Stimulated activated naive CD8-positive, alpha-beta T cell treated with anti-CD3 and anti-CD28 coated beads, Interleukin-15, Interleukin-2, amounts not matched to agents 100 ng/mL and 50 ng/mL, for 24 hours (primary cell): ENCODE data around the gene ADAMTS3.

Experiments
- H3K27ac Mint-ChIP-seq: one replicate; pipeline ENCODE4 v1.8.0; 2021; ENCODE audit warnings: mild to moderate bottlenecking, mixed read lengths
- H3K27me3 Mint-ChIP-seq: one replicate; pipeline ENCODE4 v1.8.0; 2021; ENCODE audit warnings: mixed read lengths
- H3K36me3 Mint-ChIP-seq: one replicate; pipeline ENCODE4 v1.8.0; 2021; ENCODE audit warnings: low read depth, mixed read lengths
- H3K4me1 Mint-ChIP-seq: one replicate; pipeline ENCODE4 v1.8.0; 2021; ENCODE audit warnings: low read depth, mixed read lengths
- H3K4me3 Mint-ChIP-seq: one replicate; pipeline ENCODE4 v1.8.0; 2021; ENCODE audit warnings: mild to moderate bottlenecking, mixed read lengths
- H3K9me3 Mint-ChIP-seq: one replicate; pipeline ENCODE4 v1.8.0; 2021; ENCODE audit warnings: mixed read lengths

The ADAMTS3 gene

GRCh38 chr4:72305080-72305479 is 263.9 kb downstream of the ADAMTS3 start:
- Mint-ChIP-seq H3K27me3 (no peaks in the 10 kb centered on the region), H3K4me3 (no peak overlapping the region), H3K27ac (no peak overlapping the region), H3K9me3 (no peaks in the 10 kb centered on the region), H3K4me1 (no peaks in the 10 kb centered on the region), H3K36me3 (no peaks in the 10 kb centered on the region)

DNA sequence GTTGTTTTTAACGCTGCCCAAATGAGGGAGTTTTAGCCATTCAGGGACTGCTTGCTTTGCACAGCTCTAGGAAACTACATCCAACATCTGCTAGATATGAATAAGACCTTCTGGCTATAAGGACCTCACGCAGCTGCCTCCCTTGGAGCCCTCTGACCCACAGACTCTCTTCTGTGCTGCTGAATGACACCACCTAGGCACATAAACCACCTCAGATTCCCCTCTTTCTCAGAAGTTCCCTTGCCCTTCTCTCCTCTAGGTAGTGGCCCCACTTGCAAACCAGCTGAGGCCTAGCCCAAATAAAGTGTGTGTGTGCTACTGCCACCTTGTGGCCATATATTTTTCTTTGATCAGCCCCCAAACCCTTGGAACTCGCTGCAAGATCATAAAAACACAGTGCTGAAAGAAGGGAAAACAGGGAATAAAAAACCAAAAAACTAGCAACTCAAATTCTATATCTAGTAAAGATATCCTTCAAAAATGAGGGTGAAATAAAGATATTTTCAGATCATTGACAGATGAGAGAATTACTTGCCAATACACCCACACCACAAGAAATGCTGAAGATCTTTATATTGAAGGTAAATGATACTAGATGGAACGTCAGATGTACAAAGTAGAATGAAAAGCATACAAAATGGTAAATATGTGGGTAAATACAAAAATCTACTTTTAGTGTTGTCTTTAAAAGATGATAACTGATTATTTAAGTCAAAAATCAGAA is 265.9 kb downstream of the ADAMTS3 start:
- H3K27ac Mint-ChIP-seq: no peak overlapping the region
- no peaks in the 10 kb centered on the region for H3K9me3 Mint-ChIP-seq
- no peaks in the 10 kb centered on the region for H3K36me3 Mint-ChIP-seq
- H3K4me3 Mint-ChIP-seq: no peak overlapping the region
- no peaks in the 10 kb centered on the region for H3K27me3 Mint-ChIP-seq
- H3K4me1 Mint-ChIP-seq: no peaks in the 10 kb centered on the region

- no peaks in the 10 kb centered on the region for H3K27me3 Mint-ChIP-seq
- H3K9me3 Mint-ChIP-seq: no peaks in the 10 kb centered on the region
- H3K4me3 Mint-ChIP-seq: no peak overlapping the region
- no peaks in the 10 kb centered on the region for H3K4me1 Mint-ChIP-seq
- H3K36me3 Mint-ChIP-seq: no peaks in the 10 kb centered on the region
- H3K27ac Mint-ChIP-seq: no peak overlapping the region
These were observed 267.3 kb downstream of the ADAMTS3 start for GRCh38 chr4:72301759-72302158.

DNA sequence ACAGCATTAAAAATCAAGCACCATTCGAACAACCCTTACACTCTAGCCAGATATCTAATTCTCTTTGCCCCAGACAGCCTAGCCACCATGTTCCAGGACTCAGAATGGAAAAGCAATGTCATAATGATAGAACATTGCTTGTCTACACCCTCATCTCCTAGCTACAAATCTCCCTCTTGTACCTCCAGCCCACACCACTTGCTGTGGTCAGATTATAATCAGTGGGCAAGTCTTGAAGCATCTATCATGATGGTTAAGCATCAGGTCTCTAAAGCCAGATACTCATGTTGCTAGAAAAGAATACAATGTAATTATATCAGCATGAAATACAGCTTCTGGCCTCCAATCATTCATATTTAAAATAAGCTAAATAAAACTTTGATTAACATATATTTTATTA is 268.9 kb downstream of the ADAMTS3 start:
- H3K4me3 Mint-ChIP-seq: no peak overlapping the region
- H3K27me3 Mint-ChIP-seq: no peaks in the 10 kb centered on the region
- no peaks in the 10 kb centered on the region for H3K36me3 Mint-ChIP-seq
- no peaks in the 10 kb centered on the region for H3K9me3 Mint-ChIP-seq
- H3K27ac Mint-ChIP-seq: no peak overlapping the region
- no peaks in the 10 kb centered on the region for H3K4me1 Mint-ChIP-seq

DNA sequence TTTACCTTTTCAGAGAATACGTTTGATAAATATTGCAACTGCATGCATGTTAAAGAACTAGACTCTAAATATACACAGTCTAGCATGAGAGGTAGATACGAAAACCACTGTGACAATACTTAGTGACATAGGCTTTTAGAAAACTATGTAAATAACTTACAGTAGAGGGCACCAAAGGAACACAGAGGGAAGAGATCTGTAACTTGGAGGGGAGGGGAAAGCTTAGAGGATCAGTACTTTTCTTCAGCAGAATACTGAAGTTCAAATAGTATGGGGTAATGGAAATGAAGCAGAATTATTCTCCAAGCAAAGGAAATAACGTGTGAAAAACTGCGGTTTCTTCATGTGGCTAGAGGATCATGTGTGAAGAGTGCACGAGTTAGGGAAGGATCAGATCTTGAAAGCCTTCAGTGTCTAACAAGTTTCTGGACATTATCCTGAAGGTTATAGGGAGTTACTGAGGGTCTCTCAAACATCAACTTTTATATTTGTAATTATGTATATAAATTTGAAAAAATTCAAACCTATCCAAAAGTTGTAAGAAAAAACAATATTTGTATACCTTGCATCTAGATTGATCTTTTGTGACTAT is 273.0 kb downstream of the ADAMTS3 start:
- Mint-ChIP-seq H3K4me1 (no peaks in the 10 kb centered on the region), H3K36me3 (no peaks in the 10 kb centered on the region), H3K9me3 (no peaks in the 10 kb centered on the region), H3K27me3 (peaks cover 15% of the 10 kb centered on the region), H3K27ac (no peak overlapping the region), H3K4me3 (no peak overlapping the region)

- no peaks in the 10 kb centered on the region for H3K4me1 Mint-ChIP-seq
- H3K36me3 Mint-ChIP-seq: no peaks in the 10 kb centered on the region
- no peak overlapping the region for H3K4me3 Mint-ChIP-seq
- peaks cover 24% of the 10 kb centered on the region for H3K27me3 Mint-ChIP-seq
- no peaks in the 10 kb centered on the region for H3K9me3 Mint-ChIP-seq
- H3K27ac Mint-ChIP-seq: no peak overlapping the region
These were observed 278.3 kb downstream of the ADAMTS3 start for GRCh38 chr4:72290737-72291136.

- H3K27ac Mint-ChIP-seq: no peak overlapping the region
- no peaks in the 10 kb centered on the region for H3K4me1 Mint-ChIP-seq
- no peak overlapping the region for H3K4me3 Mint-ChIP-seq
- H3K36me3 Mint-ChIP-seq: no peaks in the 10 kb centered on the region
- no peaks in the 10 kb centered on the region for H3K9me3 Mint-ChIP-seq
- H3K27me3 Mint-ChIP-seq: peaks cover 9% of the 10 kb centered on the region
These were observed 282.1 kb downstream of the ADAMTS3 start for GRCh38 chr4:72286910-72287309.

DNA sequence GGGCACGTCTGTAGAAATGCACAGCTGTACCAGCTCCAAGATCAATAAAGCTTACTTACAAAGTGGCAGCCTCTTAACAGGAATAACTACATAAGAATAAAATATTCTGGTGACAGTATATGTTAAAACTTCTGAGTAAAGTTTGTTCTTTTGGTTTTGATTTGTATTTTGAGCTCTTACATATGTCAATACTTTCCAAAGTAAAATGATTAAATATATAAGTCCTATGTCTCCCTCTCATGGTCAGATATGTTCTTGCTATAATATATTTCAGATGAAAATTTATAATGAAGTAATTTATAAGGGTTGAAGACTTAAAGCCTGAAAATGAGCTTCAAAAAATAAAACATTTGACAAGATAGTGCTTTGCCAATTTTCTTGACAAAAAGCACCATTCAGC is 282.8 kb downstream of the ADAMTS3 start:
- no peaks in the 10 kb centered on the region for H3K4me1 Mint-ChIP-seq
- H3K9me3 Mint-ChIP-seq: no peaks in the 10 kb centered on the region
- H3K36me3 Mint-ChIP-seq: no peaks in the 10 kb centered on the region
- no peak overlapping the region for H3K27ac Mint-ChIP-seq
- H3K27me3 Mint-ChIP-seq: peaks cover 9% of the 10 kb centered on the region
- H3K4me3 Mint-ChIP-seq: no peak overlapping the region

GRCh38 chr4:72283357-72283756 is 285.7 kb downstream of the ADAMTS3 start:
- H3K36me3 Mint-ChIP-seq: no peaks in the 10 kb centered on the region
- H3K9me3 Mint-ChIP-seq: no peaks in the 10 kb centered on the region
- H3K27me3 Mint-ChIP-seq: peaks cover 4% of the 10 kb centered on the region
- no peak overlapping the region for H3K27ac Mint-ChIP-seq
- H3K4me1 Mint-ChIP-seq: no peaks in the 10 kb centered on the region
- no peak overlapping the region for H3K4me3 Mint-ChIP-seq

GRCh38 chr4:72280252-72280651 is 288.8 kb downstream of the ADAMTS3 start:
- H3K4me1 Mint-ChIP-seq: no peaks in the 10 kb centered on the region
- no peaks in the 10 kb centered on the region for H3K27me3 Mint-ChIP-seq
- no peaks in the 10 kb centered on the region for H3K36me3 Mint-ChIP-seq
- no peak overlapping the region for H3K27ac Mint-ChIP-seq
- no peaks in the 10 kb centered on the region for H3K9me3 Mint-ChIP-seq
- H3K4me3 Mint-ChIP-seq: no peak overlapping the region

DNA sequence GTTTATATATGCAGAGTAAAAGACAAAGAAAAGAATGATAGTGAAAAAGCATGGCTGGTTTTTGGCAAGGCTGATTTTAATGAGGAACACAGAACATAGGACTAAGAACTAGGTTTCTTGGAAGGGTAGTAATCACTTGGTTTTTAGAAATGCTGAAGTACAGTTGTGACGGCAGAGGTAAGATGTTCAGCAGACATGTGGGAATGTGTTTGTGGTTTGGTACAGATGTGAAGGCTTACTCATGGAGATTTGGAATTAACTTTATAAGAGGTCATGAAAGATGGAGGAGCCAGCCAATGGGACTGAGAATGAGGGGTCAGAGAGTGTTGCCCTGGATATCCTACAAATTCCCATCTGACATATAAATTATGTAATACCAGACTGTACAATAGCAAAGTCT is 293.6 kb downstream of the ADAMTS3 start:
- H3K4me1 Mint-ChIP-seq: no peaks in the 10 kb centered on the region
- H3K27me3 Mint-ChIP-seq: no peaks in the 10 kb centered on the region
- H3K4me3 Mint-ChIP-seq: no peak overlapping the region
- H3K27ac Mint-ChIP-seq: no peak overlapping the region
- no peaks in the 10 kb centered on the region for H3K36me3 Mint-ChIP-seq
- no peaks in the 10 kb centered on the region for H3K9me3 Mint-ChIP-seq

GRCh38 chr4:72274251-72274650 is 294.8 kb downstream of the ADAMTS3 start:
- Mint-ChIP-seq H3K27me3 (no peaks in the 10 kb centered on the region), H3K27ac (no peak overlapping the region), H3K9me3 (no peaks in the 10 kb centered on the region), H3K4me1 (no peaks in the 10 kb centered on the region), H3K4me3 (no peak overlapping the region), H3K36me3 (no peaks in the 10 kb centered on the region)

- Mint-ChIP-seq H3K36me3 (no peaks in the 10 kb centered on the region), H3K4me3 (no peak overlapping the region), H3K27ac (no peak overlapping the region), H3K9me3 (no peaks in the 10 kb centered on the region), H3K27me3 (no peaks in the 10 kb centered on the region), H3K4me1 (no peaks in the 10 kb centered on the region)
These were observed 313.8 kb downstream of the ADAMTS3 start for GRCh38 chr4:72255269-72255668.

- no peaks in the 10 kb centered on the region for H3K9me3 Mint-ChIP-seq
- no peak overlapping the region for H3K4me3 Mint-ChIP-seq
- no peaks in the 10 kb centered on the region for H3K4me1 Mint-ChIP-seq
- no peaks in the 10 kb centered on the region for H3K27me3 Mint-ChIP-seq
- no peak overlapping the region for H3K27ac Mint-ChIP-seq
- no peaks in the 10 kb centered on the region for H3K36me3 Mint-ChIP-seq
These were observed 325.4 kb downstream of the ADAMTS3 start for GRCh38 chr4:72243641-72244040.

DNA sequence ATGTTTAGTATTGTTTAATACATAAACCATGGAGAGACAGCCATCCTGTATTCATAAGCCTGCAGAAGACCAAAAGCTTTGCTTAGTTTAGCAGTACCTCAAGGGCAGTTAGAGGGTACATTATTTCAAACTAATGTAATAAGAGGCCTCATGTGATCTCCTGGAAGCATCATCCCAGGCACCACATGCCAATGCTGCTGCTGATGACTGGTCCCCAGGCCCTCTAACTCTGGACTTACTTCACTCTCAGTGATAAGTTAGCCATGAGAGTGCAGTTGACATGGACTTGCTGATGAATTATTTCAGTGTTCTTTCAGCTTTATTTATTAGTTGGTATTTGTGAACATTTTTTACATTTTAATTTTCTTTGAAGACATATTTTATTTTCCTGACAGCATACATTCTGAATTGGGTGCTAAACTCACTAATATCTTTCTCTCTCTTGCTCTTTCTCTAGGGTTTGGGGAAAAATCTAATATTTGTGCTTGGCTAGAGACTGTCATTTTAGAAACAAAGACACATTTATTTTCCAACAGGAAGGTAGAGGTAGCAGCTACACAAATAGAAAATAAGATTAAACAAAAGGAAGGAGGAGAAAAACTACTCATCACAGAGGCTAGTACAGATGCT is 329.4 kb downstream of the ADAMTS3 start:
- H3K36me3 Mint-ChIP-seq: no peaks in the 10 kb centered on the region
- no peak overlapping the region for H3K27ac Mint-ChIP-seq
- peaks cover 6% of the 10 kb centered on the region for H3K9me3 Mint-ChIP-seq
- no peak overlapping the region for H3K4me3 Mint-ChIP-seq
- no peaks in the 10 kb centered on the region for H3K4me1 Mint-ChIP-seq
- H3K27me3 Mint-ChIP-seq: no peaks in the 10 kb centered on the region
